GM12874 (cell line): Measurements from ENCODE around the gene CHST11.

Experiments used
- CTCF ChIP-seq: IDR thresholded peaks from 2 replicates; pipeline ENCODE4 v1.5.1; 2011; ENCODE audit warnings: low read depth, mild to moderate bottlenecking, control low read depth, low read length, moderate library complexity; ENCODE audit not compliant: insufficient read depth

The CHST11 gene

DNA sequence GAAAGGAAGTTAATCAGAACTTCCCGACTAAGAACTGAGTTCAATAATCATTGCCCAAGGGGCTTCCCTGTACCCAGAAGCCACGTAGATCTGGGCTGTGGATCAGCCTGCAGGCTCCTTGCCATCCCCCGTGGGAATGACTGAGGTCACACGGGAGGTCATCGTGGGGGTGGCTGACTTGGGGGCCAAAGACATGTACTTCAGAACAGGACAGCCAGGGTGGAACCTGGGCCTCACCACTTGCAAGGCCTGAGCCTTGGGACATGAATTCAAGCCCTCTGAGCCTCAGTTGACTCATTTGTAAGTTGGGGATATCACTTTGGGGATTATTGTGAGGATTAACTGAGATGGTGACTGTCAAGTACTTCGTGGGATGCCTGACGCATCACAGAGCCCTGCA is 280.4 kb downstream of the CHST11 start:
- TF ChIP-seq CTCF: no peak

GRCh38 chr12:104737791-104738301 is 281.1 kb downstream of the CHST11 start:
- TF ChIP-seq CTCF: no peak

GRCh38 chr12:104738331-104738730 is 281.6 kb downstream of the CHST11 start:
- TF ChIP-seq CTCF: no peak

GRCh38 chr12:104738776-104739642 is 282.3 kb downstream of the CHST11 start:
- no peak for TF ChIP-seq CTCF

GRCh38 chr12:104740668-104741067 is 283.9 kb downstream of the CHST11 start:
- no peak for TF ChIP-seq CTCF

DNA sequence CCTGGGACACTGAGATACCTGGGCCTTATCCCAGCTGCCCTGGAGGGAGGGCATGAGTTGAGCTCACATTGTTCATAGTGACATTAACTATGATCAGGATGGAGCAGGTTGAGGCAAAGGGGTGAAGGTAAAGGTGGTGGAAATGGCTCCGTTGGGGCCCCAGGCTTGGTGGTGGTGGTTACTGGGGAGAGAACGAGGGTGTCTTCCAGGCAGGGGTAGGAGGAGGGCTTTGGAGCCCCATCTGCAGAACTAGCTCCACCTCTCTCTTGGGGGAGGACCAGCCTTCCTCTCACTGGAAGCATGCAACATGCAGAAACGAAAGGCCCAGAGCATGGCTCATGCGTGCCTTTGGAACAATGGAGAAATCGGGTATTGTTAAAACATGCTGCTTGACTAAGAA is 284.3 kb downstream of the CHST11 start:
- no peak for TF ChIP-seq CTCF

DNA sequence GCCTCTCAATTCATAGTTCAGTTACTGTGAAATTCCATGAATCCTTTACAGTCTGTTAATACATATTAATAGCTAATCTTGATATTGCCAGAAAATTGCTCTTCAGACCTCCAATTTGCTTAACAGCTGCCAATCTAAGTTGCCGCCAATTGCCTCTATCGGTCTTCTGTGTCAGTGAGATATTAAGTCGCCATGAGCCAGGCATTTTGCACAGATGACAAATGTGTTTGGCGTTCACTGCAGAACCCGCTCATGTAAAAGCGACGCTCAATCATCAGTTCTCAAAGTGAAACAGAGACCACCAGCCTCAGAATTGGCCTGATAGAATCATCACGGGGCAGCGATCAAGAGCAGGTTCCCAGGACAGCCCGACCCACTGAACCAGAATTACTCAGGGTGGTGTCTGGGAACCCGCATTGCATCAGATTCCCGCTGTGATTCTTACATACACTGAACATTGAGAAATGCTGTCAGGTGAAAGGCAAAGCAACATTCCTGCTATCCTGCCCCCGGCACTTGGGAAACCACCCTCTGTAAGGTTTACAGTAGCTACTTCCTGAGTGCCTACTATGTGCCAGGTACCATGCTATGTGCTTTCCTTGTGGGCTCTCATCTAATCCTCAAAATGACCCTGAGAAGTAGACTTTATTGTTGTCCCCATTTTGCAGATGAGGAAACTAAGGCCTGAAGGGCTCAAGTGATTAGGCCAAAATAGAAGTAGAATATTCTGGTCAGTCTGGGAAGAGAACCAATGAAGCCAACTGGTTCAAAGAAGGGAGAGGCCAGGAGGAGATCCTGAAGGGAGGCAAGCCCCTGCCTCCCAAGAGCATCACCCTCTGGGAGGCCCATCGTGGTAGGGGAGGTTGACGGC is 285.0 kb downstream of the CHST11 start:
- TF ChIP-seq CTCF: no peak
